Measurements from ENCODE around the gene MPHOSPH8.

Gene MPHOSPH8

DNA sequence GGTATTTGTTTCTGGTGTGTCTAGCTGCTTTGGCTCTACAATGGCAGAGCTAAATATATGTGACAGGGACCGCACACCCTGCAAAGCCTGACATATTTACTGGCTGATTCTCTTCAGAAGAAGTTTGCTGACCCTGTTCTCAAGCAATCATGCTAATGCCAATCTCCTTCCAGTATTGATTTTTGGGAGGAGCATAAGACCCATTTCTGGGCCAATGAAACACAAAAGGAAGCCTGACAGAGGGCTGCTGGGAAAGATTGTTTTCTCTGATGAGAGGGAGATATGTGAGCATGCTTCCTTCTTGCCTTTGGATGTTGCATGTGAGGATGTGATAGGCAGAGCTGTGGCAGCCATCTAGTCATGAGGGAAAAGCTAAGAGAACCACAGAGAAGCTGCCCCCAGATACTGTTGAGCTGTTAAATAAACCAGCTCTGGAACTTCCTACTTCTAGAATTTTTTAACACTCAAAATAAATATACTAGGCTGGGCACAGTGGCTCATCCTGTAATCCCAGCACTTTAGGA, 40.7 kb upstream of the MPHOSPH8 start:
- Histone ChIP-seq H3K36me3 (ENCODE audit: control insufficient read depth in 4 of 4, insufficient read depth in 4 of 4, low read length in 3 of 4) (no peaks in the 10 kb centered on the region), H3K27ac (ENCODE audit: insufficient read depth in 1 of 2, low read depth in 1 of 2, low read length in 2 of 2, poor library complexity in 1 of 2, severe bottlenecking in 2 of 2) (no peak overlapping the region), H3K4me1 (ENCODE audit: control extremely low read depth in 1 of 4, control insufficient read depth in 4 of 4, insufficient read depth in 4 of 4, low read length in 3 of 4) (peaks cover 0 to 17% (median 12%) of the 10 kb centered on the region in 4 experiments), H3K27me3 (replicated peaks in 2 of 5; ENCODE audit: control insufficient read depth in 4 of 5, insufficient read depth in 5 of 5, low read length in 4 of 5) (peaks cover 0 to 2% (median 0%) of the 10 kb centered on the region in 5 experiments), H3K4me3 (ENCODE audit: control insufficient read depth in 1 of 7, extremely low read depth in 1 of 7, insufficient read depth in 4 of 7, low read depth in 2 of 7, low read length in 6 of 7) (no peak overlapping the region), H3K9me3 (ENCODE audit: control extremely low read depth in 1 of 5, control insufficient read depth in 4 of 5, insufficient read depth in 2 of 5, low read depth in 1 of 5, low read length in 4 of 5) (no peaks in the 10 kb centered on the region)
- peak; percentile 18 to 57 (median 27) for DNase-seq
- WGBS (ENCODE audit: insufficient coverage): 100% methylated on average over 1 of the region's 1 CpG
- POLR2A ChIA-PET: no interaction called here
- CTCF ChIA-PET: interaction anchor here (1.2 kb wide), 1 partner anchor 9 kb away, joined by 4 read pairs; no protein-coding TSS in a partner anchor

- DNase-seq: no peak
- Histone ChIP-seq H3K9me3 (ENCODE audit: control extremely low read depth in 1 of 5, control insufficient read depth in 4 of 5, insufficient read depth in 2 of 5, low read depth in 1 of 5, low read length in 4 of 5) (no peaks in the 10 kb centered on the region), H3K36me3 (ENCODE audit: control insufficient read depth in 4 of 4, insufficient read depth in 4 of 4, low read length in 3 of 4) (no peaks in the 10 kb centered on the region), H3K4me1 (ENCODE audit: control extremely low read depth in 1 of 4, control insufficient read depth in 4 of 4, insufficient read depth in 4 of 4, low read length in 3 of 4) (peaks cover 0 to 16% (median 12%) of the 10 kb centered on the region in 4 experiments), H3K27ac (ENCODE audit: insufficient read depth in 1 of 2, low read depth in 1 of 2, low read length in 2 of 2, poor library complexity in 1 of 2, severe bottlenecking in 2 of 2) (no peak overlapping the region), H3K27me3 (replicated peaks in 2 of 5; ENCODE audit: control insufficient read depth in 4 of 5, insufficient read depth in 5 of 5, low read length in 4 of 5) (peaks cover 0 to 3% (median 0%) of the 10 kb centered on the region in 5 experiments), H3K4me3 (ENCODE audit: control insufficient read depth in 1 of 7, extremely low read depth in 1 of 7, insufficient read depth in 4 of 7, low read depth in 2 of 7, low read length in 6 of 7) (no peak overlapping the region)
- ChIA-PET CTCF (no interaction called here), POLR2A (no interaction called here)
- no CpG with 5 or more reads among the region's 3 CpGs for WGBS (ENCODE audit: insufficient coverage)
Measured at GRCh38 chr13:19596086-19596485, 37.4 kb upstream of the MPHOSPH8 start.

DNA sequence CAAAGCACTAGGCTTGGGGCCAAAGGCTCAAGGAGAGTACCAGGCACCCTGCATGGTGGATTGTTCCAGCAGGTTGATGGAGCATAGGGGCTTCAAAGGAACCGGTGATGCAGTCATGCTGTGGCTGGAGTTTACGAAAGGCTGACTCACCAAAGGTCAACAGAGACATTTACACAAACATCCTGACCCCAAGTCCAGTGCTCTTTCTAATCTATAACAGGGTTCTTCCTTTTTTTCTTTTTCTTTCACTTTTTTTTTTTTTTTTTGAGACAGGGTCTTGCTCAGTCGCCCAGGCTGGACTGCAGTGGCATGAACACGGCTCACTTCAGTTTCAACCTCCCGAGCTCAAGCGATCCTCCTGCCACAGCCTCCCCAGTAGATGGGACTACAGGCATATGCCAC, 36.5 kb upstream of the MPHOSPH8 start:
- DNase-seq: no peak
- no peaks in the 10 kb centered on the region for H3K9me3 ChIP-seq (ENCODE audit: control extremely low read depth in 1 of 5, control insufficient read depth in 4 of 5, insufficient read depth in 2 of 5, low read depth in 1 of 5, low read length in 4 of 5)
- no peaks in the 10 kb centered on the region for H3K36me3 ChIP-seq (ENCODE audit: control insufficient read depth in 4 of 4, insufficient read depth in 4 of 4, low read length in 3 of 4)
- POLR2A ChIA-PET: no interaction called here
- H3K27me3 ChIP-seq (replicated peaks in 2 of 5; ENCODE audit: control insufficient read depth in 4 of 5, insufficient read depth in 5 of 5, low read length in 4 of 5): peaks cover 0 to 3% (median 0%) of the 10 kb centered on the region in 5 experiments
- 86% methylated on average over 2 of the region's 6 CpGs for WGBS (ENCODE audit: insufficient coverage)
- H3K4me1 ChIP-seq (ENCODE audit: control extremely low read depth in 1 of 4, control insufficient read depth in 4 of 4, insufficient read depth in 4 of 4, low read length in 3 of 4): peaks cover 0 to 22% (median 13%) of the 10 kb centered on the region in 4 experiments
- H3K27ac ChIP-seq (ENCODE audit: insufficient read depth in 1 of 2, low read depth in 1 of 2, low read length in 2 of 2, poor library complexity in 1 of 2, severe bottlenecking in 2 of 2): no peak overlapping the region
- H3K4me3 ChIP-seq (ENCODE audit: control insufficient read depth in 1 of 7, extremely low read depth in 1 of 7, insufficient read depth in 4 of 7, low read depth in 2 of 7, low read length in 6 of 7): no peak overlapping the region
- CTCF ChIA-PET: interaction anchor here (1.2 kb wide), 1 partner anchor 8 kb away, joined by 4 read pairs; no protein-coding TSS in a partner anchor

- Histone ChIP-seq H3K27me3 (replicated peaks in 2 of 5; ENCODE audit: control insufficient read depth in 4 of 5, insufficient read depth in 5 of 5, low read length in 4 of 5) (peaks cover 0 to 9% (median 0%) of the 10 kb centered on the region in 5 experiments), H3K36me3 (ENCODE audit: control insufficient read depth in 4 of 4, insufficient read depth in 4 of 4, low read length in 3 of 4) (no peaks in the 10 kb centered on the region), H3K4me1 (ENCODE audit: control extremely low read depth in 1 of 4, control insufficient read depth in 4 of 4, insufficient read depth in 4 of 4, low read length in 3 of 4) (peaks cover 0 to 22% (median 15%) of the 10 kb centered on the region in 4 experiments), H3K4me3 (ENCODE audit: control insufficient read depth in 1 of 7, extremely low read depth in 1 of 7, insufficient read depth in 4 of 7, low read depth in 2 of 7, low read length in 6 of 7) (no peak overlapping the region), H3K27ac (ENCODE audit: insufficient read depth in 1 of 2, low read depth in 1 of 2, low read length in 2 of 2, poor library complexity in 1 of 2, severe bottlenecking in 2 of 2) (no peak overlapping the region), H3K9me3 (ENCODE audit: control extremely low read depth in 1 of 5, control insufficient read depth in 4 of 5, insufficient read depth in 2 of 5, low read depth in 1 of 5, low read length in 4 of 5) (no peaks in the 10 kb centered on the region)
- POLR2A ChIA-PET: no interaction called here
- CTCF ChIA-PET: interaction anchor here (1.2 kb wide), 1 partner anchor 9 kb away, joined by 4 read pairs; no protein-coding TSS in a partner anchor
- DNase-seq: peak in 2 of 3 donors; percentile 13 to 19
- 96% methylated on average over 5 of the region's 5 CpGs for WGBS (ENCODE audit: insufficient coverage)
Measured at GRCh38 chr13:19597523-19597922, 35.9 kb upstream of the MPHOSPH8 start.

DNA sequence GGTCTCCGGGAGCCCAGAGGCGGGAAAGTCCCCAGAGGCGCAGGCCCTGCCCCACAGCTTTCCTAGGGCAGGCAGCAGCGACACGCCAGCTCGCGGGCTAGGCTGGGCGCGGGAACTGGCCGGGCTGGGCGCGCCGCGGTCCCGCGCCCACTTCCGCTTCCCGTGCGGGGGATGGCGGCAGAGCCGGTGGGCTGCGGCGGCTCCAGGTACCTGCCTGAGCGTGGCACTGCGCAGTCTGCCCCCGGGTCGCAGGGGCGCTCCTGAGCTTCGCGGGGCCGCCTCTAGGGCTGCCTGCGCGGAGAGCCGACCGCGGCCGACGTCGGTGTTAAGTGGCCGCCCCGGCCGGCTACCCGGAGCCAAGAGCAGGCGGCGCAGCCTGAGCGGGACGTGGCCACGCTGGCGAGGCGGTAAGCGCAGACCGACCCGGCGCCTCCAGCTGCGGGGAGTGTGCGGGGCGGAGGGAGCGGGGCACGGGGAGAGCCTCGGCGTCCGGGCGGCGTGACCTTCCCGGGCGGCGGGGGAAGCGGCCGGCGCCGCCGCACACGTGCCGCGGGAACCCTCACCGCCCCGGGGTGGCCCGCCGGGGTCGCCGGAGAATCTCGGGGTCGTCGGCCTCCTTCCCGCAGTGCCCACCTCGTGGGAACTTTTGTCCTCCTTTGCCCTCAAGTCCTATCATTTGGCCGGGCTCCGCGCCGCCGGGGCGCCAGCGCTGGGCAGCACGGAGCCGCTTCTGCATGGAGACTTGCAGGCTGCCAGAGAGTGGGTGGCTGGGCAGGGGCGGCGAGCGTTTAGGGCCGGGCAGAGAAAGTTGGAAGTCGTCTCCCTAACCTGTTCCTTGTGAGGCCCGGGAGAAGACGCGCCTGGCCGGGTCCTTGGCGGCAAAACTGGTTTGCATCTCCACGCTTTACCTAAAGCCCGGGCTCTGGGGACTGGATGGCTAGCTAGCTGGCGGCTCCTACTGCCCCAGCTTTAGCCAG, 31.4 kb upstream of the MPHOSPH8 start:
- CTCF ChIA-PET: interaction anchor here (0.9 to 2.0 kb wide), 5 partner anchors 9 to 35 kb away, joined by 3 to 6 read pairs (median 3); no protein-coding TSS in a partner anchor
- no peak overlapping the region for H3K27ac ChIP-seq (ENCODE audit: insufficient read depth in 1 of 2, low read depth in 1 of 2, low read length in 2 of 2, poor library complexity in 1 of 2, severe bottlenecking in 2 of 2)

GRCh38 chr13:19604306-19604705, 29.2 kb upstream of the MPHOSPH8 start:
- 83% methylated on average over 6 of the region's 6 CpGs for WGBS (ENCODE audit: insufficient coverage)
- Histone ChIP-seq H3K4me1 (ENCODE audit: control extremely low read depth in 1 of 4, control insufficient read depth in 4 of 4, insufficient read depth in 4 of 4, low read length in 3 of 4) (peaks cover 0 to 16% (median 10%) of the 10 kb centered on the region in 4 experiments), H3K4me3 (ENCODE audit: control insufficient read depth in 1 of 7, extremely low read depth in 1 of 7, insufficient read depth in 4 of 7, low read depth in 2 of 7, low read length in 6 of 7) (no peak overlapping the region), H3K27ac (ENCODE audit: insufficient read depth in 1 of 2, low read depth in 1 of 2, low read length in 2 of 2, poor library complexity in 1 of 2, severe bottlenecking in 2 of 2) (no peak overlapping the region), H3K36me3 (ENCODE audit: control insufficient read depth in 4 of 4, insufficient read depth in 4 of 4, low read length in 3 of 4) (peaks cover 0 to 15% (median 0%) of the 10 kb centered on the region in 4 experiments), H3K9me3 (ENCODE audit: control extremely low read depth in 1 of 5, control insufficient read depth in 4 of 5, insufficient read depth in 2 of 5, low read depth in 1 of 5, low read length in 4 of 5) (peaks cover 0 to 13% (median 4%) of the 10 kb centered on the region in 5 experiments), H3K27me3 (replicated peaks in 2 of 5; ENCODE audit: control insufficient read depth in 4 of 5, insufficient read depth in 5 of 5, low read length in 4 of 5) (peaks cover 0 to 7% (median 0%) of the 10 kb centered on the region in 5 experiments)
- POLR2A ChIA-PET: no interaction called here
- CTCF ChIA-PET: interaction anchor here (0.6 to 1.3 kb wide), 2 partner anchors 17 to 23 kb away, joined by 3 read pairs; no protein-coding TSS in a partner anchor
- DNase-seq: no peak

More for the DNA sequence above, 31.4 kb upstream of the MPHOSPH8 start:
- peaks cover 0 to 10% (median 0%) of the 10 kb centered on the region in 4 experiments for H3K36me3 ChIP-seq (ENCODE audit: control insufficient read depth in 4 of 4, insufficient read depth in 4 of 4, low read length in 3 of 4)
- peaks cover 0 to 13% (median 4%) of the 10 kb centered on the region in 5 experiments for H3K9me3 ChIP-seq (ENCODE audit: control extremely low read depth in 1 of 5, control insufficient read depth in 4 of 5, insufficient read depth in 2 of 5, low read depth in 1 of 5, low read length in 4 of 5)
- peak; percentile 67 to 84 (median 74) for DNase-seq
- H3K4me3 ChIP-seq (ENCODE audit: control insufficient read depth in 1 of 7, extremely low read depth in 1 of 7, insufficient read depth in 4 of 7, low read depth in 2 of 7, low read length in 6 of 7): peak overlapping the region; percentile 37 to 75 (median 67)
- H3K27me3 ChIP-seq (replicated peaks in 2 of 5; ENCODE audit: control insufficient read depth in 4 of 5, insufficient read depth in 5 of 5, low read length in 4 of 5): peaks cover 0 to 10% (median 2%) of the 10 kb centered on the region in 5 experiments
- POLR2A ChIA-PET: interaction anchor here (0.7 kb wide), 1 partner anchor 260 kb away, joined by 3 read pairs; no protein-coding TSS in a partner anchor
- peaks cover 0 to 16% (median 10%) of the 10 kb centered on the region in 4 experiments for H3K4me1 ChIP-seq (ENCODE audit: control extremely low read depth in 1 of 4, control insufficient read depth in 4 of 4, insufficient read depth in 4 of 4, low read length in 3 of 4)
- 1% methylated on average over 94 of the region's 108 CpGs for WGBS (ENCODE audit: insufficient coverage)

Measured in common myeloid progenitor, CD34-positive (primary cell).